DND-41 (cell line): ENCODE measurements around the gene TTLL13.

Experiments
- EZH2 ChIP-seq: IDR thresholded peaks from 3 replicates; pipeline ENCODE4 v1.6.1; 2012; ENCODE audit warnings: borderline replicate concordance, low read depth, mild to moderate bottlenecking, moderate library complexity, low read length, inconsistent platforms; ENCODE audit not compliant: severe bottlenecking
- TF ChIP-seq, protein P1 (sequence below): IDR thresholded peaks from 2 replicates; pipeline ENCODE4 v1.5.1; 2012; ENCODE audit warnings: borderline replicate concordance, low read length, moderate library complexity, mild to moderate bottlenecking; ENCODE audit not compliant: poor library complexity, severe bottlenecking; ENCODE audit errors: extremely low read depth

DNA sequence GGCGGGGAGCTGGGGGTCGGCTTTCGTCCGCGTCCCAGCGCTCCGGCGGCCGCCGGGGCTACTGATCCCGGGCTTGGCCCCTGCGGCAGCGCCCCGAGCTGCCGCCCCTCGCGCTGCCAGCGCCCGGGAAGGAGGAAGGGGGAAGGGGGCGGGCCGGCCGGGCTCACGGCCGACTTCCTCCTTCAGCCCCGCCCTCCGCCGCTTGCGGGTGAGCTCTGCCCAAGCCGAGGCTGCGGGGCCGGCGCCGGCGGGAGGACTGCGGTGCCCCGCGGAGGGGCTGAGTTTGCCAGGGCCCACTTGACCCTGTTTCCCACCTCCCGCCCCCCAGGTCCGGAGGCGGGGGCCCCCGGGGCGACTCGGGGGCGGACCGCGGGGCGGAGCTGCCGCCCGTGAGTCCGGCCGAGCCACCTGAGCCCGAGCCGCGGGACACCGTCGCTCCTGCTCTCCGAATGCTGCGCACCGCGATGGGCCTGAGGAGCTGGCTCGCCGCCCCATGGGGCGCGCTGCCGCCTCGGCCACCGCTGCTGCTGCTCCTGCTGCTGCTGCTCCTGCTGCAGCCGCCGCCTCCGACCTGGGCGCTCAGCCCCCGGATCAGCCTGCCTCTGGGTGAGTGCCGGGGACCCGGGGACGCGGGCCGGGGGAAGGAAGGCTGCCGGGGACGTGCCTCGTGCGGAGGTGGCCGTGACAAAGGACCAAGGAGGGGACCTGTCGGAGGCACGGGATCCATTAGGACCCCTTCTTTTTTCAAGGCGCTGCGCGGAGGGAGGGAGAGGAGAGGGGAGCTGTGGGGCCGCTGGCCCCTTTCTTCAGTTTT is 48.0 kb upstream of the TTLL13 start, which contains the start of gene SEMA4B:
- TF ChIP-seq, protein P1, sequence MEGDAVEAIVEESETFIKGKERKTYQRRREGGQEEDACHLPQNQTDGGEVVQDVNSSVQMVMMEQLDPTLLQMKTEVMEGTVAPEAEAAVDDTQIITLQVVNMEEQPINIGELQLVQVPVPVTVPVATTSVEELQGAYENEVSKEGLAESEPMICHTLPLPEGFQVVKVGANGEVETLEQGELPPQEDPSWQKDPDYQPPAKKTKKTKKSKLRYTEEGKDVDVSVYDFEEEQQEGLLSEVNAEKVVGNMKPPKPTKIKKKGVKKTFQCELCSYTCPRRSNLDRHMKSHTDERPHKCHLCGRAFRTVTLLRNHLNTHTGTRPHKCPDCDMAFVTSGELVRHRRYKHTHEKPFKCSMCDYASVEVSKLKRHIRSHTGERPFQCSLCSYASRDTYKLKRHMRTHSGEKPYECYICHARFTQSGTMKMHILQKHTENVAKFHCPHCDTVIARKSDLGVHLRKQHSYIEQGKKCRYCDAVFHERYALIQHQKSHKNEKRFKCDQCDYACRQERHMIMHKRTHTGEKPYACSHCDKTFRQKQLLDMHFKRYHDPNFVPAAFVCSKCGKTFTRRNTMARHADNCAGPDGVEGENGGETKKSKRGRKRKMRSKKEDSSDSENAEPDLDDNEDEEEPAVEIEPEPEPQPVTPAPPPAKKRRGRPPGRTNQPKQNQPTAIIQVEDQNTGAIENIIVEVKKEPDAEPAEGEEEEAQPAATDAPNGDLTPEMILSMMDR = no peak
- no peak for TF ChIP-seq EZH2
